K562 (cell line): ENCODE measurements around the gene RAI1. TPM values are rescaled to one million over a fixed set of nuclear protein-coding genes. Genes with fewer than 3 reads are reported as not detected.
A peak's percentile ranks its signal among the peaks of the same experiment; 100 is the strongest.

Experiments
- ATAC-seq: fragments of 200-7000 bp; cut with Tn5 transposase; 3 replicates; pipeline ENCODE4 v1.9.1; 2020; ENCODE audit warnings: moderate library complexity
- BruUV-seq: library from RNA; stranded (reverse); fragments of 400-500 nt; replicated peaks from 2 replicates; lab custom pipeline; 2021; lab: Mats Ljungman, UMichigan
- CTCF ChIA-PET: fragments of 300-600 bp; formaldehyde crosslinking; extraction: SDS; loops from one replicate; lab custom pipeline; 2021; ENCODE audit warnings: low intra/inter-chr PET ratio; lab: Yijun Ruan, JAX
- POLR2A ChIA-PET: fragments of 300-600, 350-650 bp; sonication (Branson Sonifier 250); formaldehyde crosslinking; extraction: SDS; loops from one replicate; lab custom pipeline; 2021; ENCODE audit warnings: antibody characterized with exemption, inconsistent platforms; lab: Yijun Ruan, JAX
- DNase-seq, 4 experiments: peaks; one replicate each; pipeline versions ENCODE4 v3.0.0 to v3.0.0-alpha.2; 2011 to 2018; ENCODE audit warnings: low spot score in 3 of 4, mixed read lengths in 3 of 4; ENCODE audit errors: extremely low read depth in 1 of 4
- FAIRE-seq: peaks from 2 replicates; lab custom pipeline; 2011; peaks lifted over from hg19 to GRCh38; lab: Jason Lieb, UNC
- H2AFZ ChIP-seq: 2 replicates; pipeline ENCODE4 v1.6.0; 2011; ENCODE audit warnings: low read depth, low read length, control low read depth, inconsistent platforms
- H3K27ac ChIP-seq: fragments of 200-600 bp; 3 replicates; pipeline ENCODE4 v1.8.0; 2011; ENCODE audit warnings: low read depth, mild to moderate bottlenecking, control low read depth, inconsistent platforms, low read length, moderate library complexity, mixed read lengths; ENCODE audit errors: extremely low read depth
- H3K27me3 ChIP-seq, 2 experiments: fragments of 300-600 bp in 1 of 2; 2 replicates in 1 of 2; 3 replicates in 1 of 2; pipeline versions ENCODE4 v1.6.0 to v1.8.0; 2011; ENCODE audit warnings: inconsistent platforms in 2 of 2, low read length in 2 of 2, mild to moderate bottlenecking in 1 of 2, mixed read lengths in 1 of 2, moderate library complexity in 1 of 2; ENCODE audit not compliant: control insufficient read depth in 2 of 2, insufficient read depth in 2 of 2
- H3K36me3 ChIP-seq: fragments of 300-600 bp; 3 replicates; pipeline ENCODE4 v1.8.0; 2011; ENCODE audit warnings: mild to moderate bottlenecking, low read length, inconsistent platforms; ENCODE audit not compliant: control insufficient read depth, insufficient read depth
- H3K4me1 ChIP-seq, 2 experiments: fragments of 200-600 bp in 1 of 2; replicated peaks in 1 of 2; 2 replicates in 1 of 2; 3 replicates in 1 of 2; pipeline versions ENCODE4 v1.5.1 to v1.8.0; 2011; ENCODE audit warnings: inconsistent platforms in 2 of 2, low read length in 2 of 2, mild to moderate bottlenecking in 1 of 2, mixed read lengths in 1 of 2, moderate library complexity in 1 of 2; ENCODE audit not compliant: control insufficient read depth in 2 of 2, insufficient read depth in 2 of 2
- H3K4me2 ChIP-seq: 2 replicates; pipeline ENCODE4 v1.6.1; 2011; ENCODE audit warnings: low read length, control low read depth, inconsistent platforms, mixed read lengths; ENCODE audit not compliant: insufficient read depth
- H3K4me3 ChIP-seq: fragments of 200-600 bp; sonication (generic), shearing (Covaris generic); 2 replicates; pipeline ENCODE4 v1.5.1; 2016; ENCODE audit warnings: control low read depth, inconsistent platforms
- H3K79me2 ChIP-seq: fragments of 200-600 bp; 3 replicates; pipeline ENCODE4 v1.8.0; 2011; ENCODE audit warnings: low read length, inconsistent platforms; ENCODE audit not compliant: control insufficient read depth, insufficient read depth
- H3K9ac ChIP-seq, 2 experiments: 2 replicates each; pipeline versions ENCODE4 v1.6.0 to v1.6.1; 2011; ENCODE audit warnings: low read depth in 2 of 2, low read length in 2 of 2, control low read depth in 1 of 2, inconsistent platforms in 1 of 2, mild to moderate bottlenecking in 1 of 2, mixed read lengths in 1 of 2; ENCODE audit not compliant: insufficient read depth in 1 of 2
- H3K9me1 ChIP-seq: one replicate; pipeline ENCODE4 v1.6.0; 2011; ENCODE audit warnings: inconsistent platforms, mild to moderate bottlenecking, low read length, moderate library complexity; ENCODE audit not compliant: control insufficient read depth, insufficient read depth
- H3K9me3 ChIP-seq: replicated peaks from 2 replicates; pipeline ENCODE4 v1.5.1; 2011; ENCODE audit warnings: low read depth, low read length, inconsistent platforms; ENCODE audit not compliant: control insufficient read depth, insufficient read depth
- H4K20me1 ChIP-seq: replicated peaks from 2 replicates; pipeline ENCODE4 v1.6.1; 2011; ENCODE audit warnings: low read length, inconsistent platforms, mixed read lengths; ENCODE audit not compliant: control insufficient read depth, insufficient read depth
- EP300 ChIP-seq: IDR thresholded peaks from 2 replicates; pipeline ENCODE4 v1.6.1; 2012; ENCODE audit warnings: low read length, improper control_type of control experiment
- HDAC8 ChIP-seq: fragments of 450-650 bp; IDR thresholded peaks from 2 replicates; pipeline ENCODE4 v1.6.1; 2016; ENCODE audit warnings: mild to moderate bottlenecking, missing genetic modification characterization, moderate library complexity, missing compliant biosample characterization
- ILF3 ChIP-seq: fragments of 450-650 bp; IDR thresholded peaks from 2 replicates; pipeline ENCODE4 v1.6.1; 2018; ENCODE audit warnings: antibody characterized with exemption, mild to moderate bottlenecking, moderate library complexity, borderline replicate concordance
- KDM5B ChIP-seq: fragments of 200-600 bp; sonication (generic); IDR thresholded peaks from 2 replicates; pipeline ENCODE4 v1.6.1; 2012; ENCODE audit warnings: low read depth, mild to moderate bottlenecking, moderate library complexity, low read length, control low read depth, inconsistent platforms; ENCODE audit not compliant: insufficient replicate concordance
- MAFK ChIP-seq: IDR thresholded peaks from 2 replicates; pipeline ENCODE4 v1.6.1; 2011; ENCODE audit warnings: low read length, improper control_type of control experiment
- NFE2L1 ChIP-seq: fragments of 450-650 bp; IDR thresholded peaks from 2 replicates; pipeline ENCODE4 v1.6.1; 2016; ENCODE audit warnings: missing genetic modification characterization, low read depth, mild to moderate bottlenecking, missing compliant biosample characterization, moderate library complexity, borderline replicate concordance
- NFYB ChIP-seq: IDR thresholded peaks from 2 replicates; pipeline ENCODE4 v1.6.1; 2011; ENCODE audit warnings: mild to moderate bottlenecking, moderate library complexity; ENCODE audit not compliant: insufficient read length; ENCODE audit errors: extremely low read depth
- RCOR1 ChIP-seq, 2 experiments: IDR thresholded peaks; 2 replicates each; pipeline ENCODE4 v1.6.1; 2012; ENCODE audit warnings: low read depth in 2 of 2, low read length in 2 of 2, borderline replicate concordance in 1 of 2, improper control_type of control experiment in 1 of 2
- ZBTB34 ChIP-seq: fragments of 250-450 bp; sonication (Bioruptor Pico); IDR thresholded peaks from 2 replicates; pipeline ENCODE4 v1.8.0; 2021; ENCODE audit warnings: mild to moderate bottlenecking, moderate library complexity
- ZNF445 ChIP-seq: fragments of 250-450 bp; sonication (Bioruptor Pico); IDR thresholded peaks from 2 replicates; pipeline ENCODE4 v1.4.0; 2020; ENCODE audit warnings: low read depth, mild to moderate bottlenecking, moderate library complexity
- ZNF644 ChIP-seq: fragments of 200-800 bp; sonication (Bioruptor generic); IDR thresholded peaks from 2 replicates; pipeline ENCODE4 v1.6.1; 2016; ENCODE audit warnings: low read depth, missing genetic modification characterization, missing compliant biosample characterization
- WGBS: fragments of 100-300 bp; shearing (Covaris generic); methylation state at CpG from one replicate; pipeline ENCODE4 v1.1.6; 2016; ENCODE audit warnings: low coverage, mixed read lengths; ENCODE audit not compliant: insufficient coverage; ENCODE audit errors: missing lambda C conversion rate; 5-methylcytosine and 5-hydroxymethylcytosine counted together
- in situ Hi-C: fragments of 300-500 bp; cut with MboI; formaldehyde crosslinking; loops from 4 replicates; pipeline ENCODE4 v1.15.0; 2018; ENCODE audit warnings: inconsistent platforms, mixed read lengths
- intact Hi-C: fragments of 100-400 bp; cut with micrococcal nuclease; formaldehyde crosslinking; loops from 2 replicates; pipeline ENCODE4 v1.14.2; 2022
- polyA plus RNA-seq, 8 experiments: library from polyadenylated mRNA; depleted of rRNA in 4 of 8; stranded (reverse) in 5 of 8; unstranded in 3 of 8; fragments of >200 nt; fragmentation: Nextera tagmentation in 2 of 8; fragmentation: Illumina TruSeq in 1 of 8; extraction: Ambion mirVana in 2 of 8; extraction: Trizol in 1 of 8; gene quantifications; 2 replicates each; pipeline versions ENCODE4 v1.2.1 to v1.2.3, GENCODE V29; 2011 to 2014; ENCODE audit warnings: inconsistent platforms in 1 of 8, missing spikeins in 1 of 8
- total RNA-seq, 7 experiments: library from RNA; depleted of rRNA in 6 of 7; stranded (reverse); fragments of >200 nt in 6 of 7; fragmentation: Illumina TruSeq in 2 of 7; extraction: Trizol in 2 of 7; gene quantifications; 2 replicates each; pipeline versions ENCODE4 v1.2.1 to v1.2.3, GENCODE V29; 2011 to 2021; ENCODE audit warnings: low replicate concordance in 1 of 7

RAI1 gene
- total and polyA plus RNA-seq, 9 of the 15 experiments (the other 6 are each of a cell fraction or from before 2014, with no cell fraction given), result 0.68 to 19.9 (median 5.5) TPM

GRCh38 chr17:17708816-17709215 lies 27.6 kb downstream of the RAI1 start:
- TF ChIP-seq RCOR1 (IDR thresholded peaks at IDR 0.05; ENCODE audit: borderline replicate concordance in 1 of 2, low read depth in 2 of 2, low read length in 2 of 2), result no peak
- ChIA-PET POLR2A (interaction anchor here (0.7 to 0.8 kb wide), 2 partner anchors 12 to 17 kb away, joined by 3 read pairs; no protein-coding TSS in a partner anchor), CTCF (no interaction called here)
- 89% methylated on average over 6 of the region's 9 CpGs for WGBS
- ATAC-seq (no peak), DNase-seq (no peak), FAIRE-seq (no peak)
- peaks cover 0 to 29% of the 10 kb centered on the region in 2 experiments; a peak in 4 of 5 replicates for H3K4me1 ChIP-seq
- H3K9me3 ChIP-seq, result no peaks in the 10 kb centered on the region
- no peak overlapping the region for H2AFZ ChIP-seq
- no peaks in the 10 kb centered on the region for H3K27me3 ChIP-seq
- no peak overlapping the region for H3K9ac ChIP-seq
- no TSS peak for BruUV-seq
- no peak overlapping the region for H3K4me2 ChIP-seq
- H3K36me3 ChIP-seq, result no peaks in the 10 kb centered on the region
- no peaks in the 10 kb centered on the region; the same call in 1 of the 2 replicates for H4K20me1 ChIP-seq
- in situ Hi-C loops (no loop called here), intact Hi-C loops (no loop called here)
- H3K79me2 ChIP-seq, result peaks cover 14% of the 10 kb centered on the region
- H3K27ac ChIP-seq, result no peak overlapping the region
- H3K4me3 ChIP-seq, result no peak overlapping the region
- no peaks in the 10 kb centered on the region for H3K9me1 ChIP-seq

GRCh38 chr17:17709815-17710321 lies 28.6 kb downstream of the RAI1 start:
- H3K9ac ChIP-seq, result peak overlapping the region in 1 of 2 experiments; percentile 19; a peak in 1 of 4 replicates
- ATAC-seq, result no peak
- no peak for FAIRE-seq
- POLR2A ChIA-PET, result interaction anchor here (0.7 kb wide), 1 partner anchor 625 kb away, joined by 3 read pairs; no protein-coding TSS in a partner anchor
- H3K9me1 ChIP-seq, result no peaks in the 10 kb centered on the region
- H4K20me1 ChIP-seq, result no peaks in the 10 kb centered on the region; the same call in 1 of the 2 replicates
- H3K27ac ChIP-seq, result no peak overlapping the region
- 91% methylated on average over 11 of the region's 15 CpGs for WGBS
- TF ChIP-seq NFYB (no peak), MAFK (no peak), KDM5B (no peak), ZBTB34 (CRISPR knock-in tag) (no peak), HDAC8 (tag) (no peak), NFE2L1 (tag) (no peak), ZNF644 (tag) (no peak), EP300 (no peak), ILF3 (no peak), ZNF445 (CRISPR knock-in tag) (no peak)
- no peaks in the 10 kb centered on the region for H3K36me3 ChIP-seq
- no peak overlapping the region for H2AFZ ChIP-seq
- no peak overlapping the region for H3K4me2 ChIP-seq
- H3K9me3 ChIP-seq, result no peaks in the 10 kb centered on the region
- no peaks in the 10 kb centered on the region for H3K27me3 ChIP-seq
- no peak overlapping the region for H3K4me3 ChIP-seq
- CTCF ChIA-PET, result no interaction called here
- H3K79me2 ChIP-seq, result peaks cover 11% of the 10 kb centered on the region
- in situ Hi-C loops, result no loop called here
- DNase-seq, result no peak
- intact Hi-C loops, result no loop called here
- peaks cover 0 to 34% of the 10 kb centered on the region in 2 experiments; a peak in 4 of 5 replicates for H3K4me1 ChIP-seq
- no TSS peak for BruUV-seq
